Spleen (tissue), 11 donors: ENCODE results near the gene RNF141. TPM values are rescaled to one million over a fixed set of nuclear protein-coding genes. Genes with fewer than 3 reads are reported as not detected.

Experiments used
- DNase-seq: peaks from one replicate; pipeline ENCODE4 v3.0.0-alpha.2; 2020
- H3K27ac ChIP-seq, 8 donors: fragments of 200-600 bp; sonication (generic) in 7 of 8; 1 replicate in 4 of 8; 2 replicates in 4 of 8; pipeline versions ENCODE4 v1.5.0 to v1.8.0; 2016 to 2021; ENCODE audit warnings: inconsistent platforms in 4 of 8, mild to moderate bottlenecking in 4 of 8, moderate library complexity in 1 of 8
- H3K27me3 ChIP-seq, 7 donors: fragments of 200-600 bp; sonication (generic) in 6 of 7; replicated peaks in 1 of 7; 1 replicate in 4 of 7; 2 replicates in 3 of 7; pipeline versions ENCODE4 v1.5.0 to v1.8.0; 2016 to 2021; ENCODE audit warnings: inconsistent platforms in 3 of 7, mild to moderate bottlenecking in 1 of 7
- H3K36me3 ChIP-seq, 6 donors: fragments of 200-600 bp; sonication (generic) in 5 of 6; 1 replicate in 4 of 6; 2 replicates in 2 of 6; pipeline versions ENCODE4 v1.5.0 to v1.8.0; 2016 to 2021; ENCODE audit warnings: inconsistent platforms in 2 of 6
- H3K4me1 ChIP-seq, 6 donors: fragments of 200-600 bp; sonication (generic) in 5 of 6; 1 replicate in 3 of 6; 2 replicates in 3 of 6; pipeline versions ENCODE4 v1.5.0 to v1.8.0; 2016 to 2021; ENCODE audit warnings: inconsistent platforms in 3 of 6
- H3K4me3 ChIP-seq, 8 donors: fragments of 200-600 bp; sonication (generic) in 7 of 8; 1 replicate in 4 of 8; 2 replicates in 4 of 8; pipeline versions ENCODE4 v1.5.0 to v1.8.0; 2016 to 2021; ENCODE audit warnings: inconsistent platforms in 4 of 8, mild to moderate bottlenecking in 4 of 8, moderate library complexity in 2 of 8
- H3K9me3 ChIP-seq, 8 donors: fragments of 200-600 bp; sonication (generic) in 7 of 8; 1 replicate in 4 of 8; 2 replicates in 4 of 8; pipeline versions ENCODE4 v1.5.0 to v1.8.0; 2016 to 2021; ENCODE audit warnings: inconsistent platforms in 4 of 8
- POLR2A ChIP-seq, 3 donors: fragments of 450-650 bp; IDR thresholded peaks; one replicate each; pipeline ENCODE4 v1.5.1; 2017; ENCODE audit warnings: antibody characterized with exemption in 3 of 3, mild to moderate bottlenecking in 1 of 3
- POLR2AphosphoS5 ChIP-seq, 3 donors: sonication (generic); formaldehyde crosslinking; IDR thresholded peaks; one replicate each; pipeline ENCODE4 v1.5.1; 2017; ENCODE audit warnings: antibody characterized with exemption in 3 of 3
- WGBS, 5 donors: extraction: QIAGEN DNeasy Blood & Tissue Kit in 3 of 5; methylation state at CpG; one replicate each; pipeline versions ENCODE4 v1.1.5 to v1.1.7; 2013 to 2018; 5-methylcytosine and 5-hydroxymethylcytosine counted together
- intact Hi-C: fragments of 100-400 bp; cut with DNase I; formaldehyde crosslinking; loops from one replicate; pipeline ENCODE4 v1.15.0; 2023; ENCODE audit warnings: low total_unique reads
- polyA plus RNA-seq, 3 donors: library from polyadenylated mRNA; stranded (reverse); fragments of 200-250 nt; gene quantifications; one replicate each; pipeline ENCODE4 v1.2.1, GENCODE V29; 2013
- total RNA-seq, 7 donors: library from RNA; depleted of rRNA in 3 of 7; stranded (reverse); fragments of >200 nt in 3 of 7; fragmentation: NEBNext Ultra II Directional in 4 of 7; extraction: Animal tissue kit (Norgen Biotek cat#: 25700) in 4 of 7; gene quantifications; one replicate each; pipeline versions ENCODE4 v1.1.0 to v1.2.1, GENCODE V29; 2016 to 2021
- TF ChIP-seq, protein P1 (sequence below), 11 experiments: fragments of 200-600 bp in 7 of 11; fragments of 450-650 bp in 4 of 11; sonication (generic) in 4 of 11; IDR thresholded peaks in 8 of 11; conservative IDR thresholded peaks in 3 of 11; 1 replicate in 7 of 11; 2 replicates in 4 of 11; pipeline versions ENCODE4 v1.4.0 to v1.8.0; 2016 to 2021; ENCODE audit warnings: antibody characterized with exemption in 11 of 11, inconsistent platforms in 4 of 11, mild to moderate bottlenecking in 1 of 11
- donor health status: healthy with polysubstance abuse.
- donor health status: DM: no; HTN: no; CAD: no; lungs with moderate emphysema.
- donor health status: DM: no; HTN: no; CAD: no.
- donor health status: Bipolar disorder and iron deficiency.
- donor health status: healthy.
- donor health status: DM: no; HTN: no; CAD: no.
- donor health status: DM: yes; HTN: yes; CAD: no.

Gene RNF141
- total and polyA plus RNA-seq, 10 donors: 13.3 to 86.2 (median 48.8) TPM

DNA sequence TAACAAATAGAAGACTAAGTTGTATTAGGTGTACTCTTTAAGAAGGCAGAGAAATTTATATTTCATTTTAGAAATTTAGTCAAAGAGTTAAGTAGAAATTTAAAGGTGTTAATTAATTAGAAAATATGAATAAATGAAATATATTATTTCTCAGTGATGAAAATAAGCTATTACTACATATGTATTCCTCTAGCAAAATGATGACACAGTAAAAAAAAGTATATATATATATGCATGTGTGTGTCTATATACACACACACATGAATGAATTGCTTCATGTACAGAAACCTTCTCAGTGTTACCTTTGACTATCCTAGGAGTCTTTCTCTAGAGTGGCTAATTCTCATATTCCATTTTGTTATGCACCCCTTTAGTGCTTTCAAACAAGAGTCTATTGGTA lies 7.7 kb downstream of the RNF141 start:
- Histone ChIP-seq H3K9me3 (no peaks in the 10 kb centered on the region), H3K27ac (no peak overlapping the region), H3K27me3 (no peaks in the 10 kb centered on the region), H3K4me1 (peaks cover 0 to 49% (median 24%) of the 10 kb centered on the region in 6 donors), H3K36me3 (peaks cover 3 to 57% (median 38%) of the 10 kb centered on the region in 6 donors), H3K4me3 (no peak overlapping the region)
- no peak for DNase-seq
- intact Hi-C loops: no loop called here
- no peak for TF ChIP-seq POLR2A (IDR thresholded peaks at IDR 0.05)
- no peak for TF ChIP-seq POLR2AphosphoS5 (IDR thresholded peaks at IDR 0.05)
- TF ChIP-seq, protein P1, sequence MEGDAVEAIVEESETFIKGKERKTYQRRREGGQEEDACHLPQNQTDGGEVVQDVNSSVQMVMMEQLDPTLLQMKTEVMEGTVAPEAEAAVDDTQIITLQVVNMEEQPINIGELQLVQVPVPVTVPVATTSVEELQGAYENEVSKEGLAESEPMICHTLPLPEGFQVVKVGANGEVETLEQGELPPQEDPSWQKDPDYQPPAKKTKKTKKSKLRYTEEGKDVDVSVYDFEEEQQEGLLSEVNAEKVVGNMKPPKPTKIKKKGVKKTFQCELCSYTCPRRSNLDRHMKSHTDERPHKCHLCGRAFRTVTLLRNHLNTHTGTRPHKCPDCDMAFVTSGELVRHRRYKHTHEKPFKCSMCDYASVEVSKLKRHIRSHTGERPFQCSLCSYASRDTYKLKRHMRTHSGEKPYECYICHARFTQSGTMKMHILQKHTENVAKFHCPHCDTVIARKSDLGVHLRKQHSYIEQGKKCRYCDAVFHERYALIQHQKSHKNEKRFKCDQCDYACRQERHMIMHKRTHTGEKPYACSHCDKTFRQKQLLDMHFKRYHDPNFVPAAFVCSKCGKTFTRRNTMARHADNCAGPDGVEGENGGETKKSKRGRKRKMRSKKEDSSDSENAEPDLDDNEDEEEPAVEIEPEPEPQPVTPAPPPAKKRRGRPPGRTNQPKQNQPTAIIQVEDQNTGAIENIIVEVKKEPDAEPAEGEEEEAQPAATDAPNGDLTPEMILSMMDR (IDR thresholded peaks at IDR 0.05 in 8 of 11, conservative IDR thresholded peaks at IDR 0.05 in 3 of 11): no peak

DNA sequence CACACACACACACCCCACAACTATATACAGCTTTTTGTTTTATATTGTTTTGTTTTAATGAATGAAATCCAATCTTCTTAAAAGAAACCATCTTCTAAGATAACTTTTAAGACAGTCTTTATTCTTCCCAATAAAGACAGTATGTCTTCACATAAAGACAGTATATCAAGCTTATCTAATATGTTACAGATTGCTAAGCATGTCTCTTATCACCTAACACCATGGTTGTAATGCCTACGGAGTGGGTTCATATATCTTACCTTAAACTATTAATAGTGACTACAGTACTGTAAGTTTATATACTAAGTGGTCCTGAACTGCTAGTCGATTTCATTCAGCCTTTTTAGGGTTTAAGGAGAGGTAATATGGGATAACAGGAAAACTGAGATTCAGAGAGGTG lies 8.5 kb downstream of the RNF141 start:
- TF ChIP-seq, protein P1 (IDR thresholded peaks at IDR 0.05 in 8 of 11, conservative IDR thresholded peaks at IDR 0.05 in 3 of 11): no peak
- no peak for TF ChIP-seq POLR2A (IDR thresholded peaks at IDR 0.05)
- no peak for TF ChIP-seq POLR2AphosphoS5 (IDR thresholded peaks at IDR 0.05)
- Histone ChIP-seq H3K4me3 (no peak overlapping the region), H3K4me1 (peaks cover 0 to 41% (median 24%) of the 10 kb centered on the region in 6 donors), H3K36me3 (peaks cover 3 to 65% (median 43%) of the 10 kb centered on the region in 6 donors), H3K27me3 (no peaks in the 10 kb centered on the region), H3K9me3 (no peaks in the 10 kb centered on the region), H3K27ac (no peak overlapping the region)
- 90 to 95% (median 93%) methylated on average over 2 of the region's 2 CpGs for WGBS, 5 donors
- intact Hi-C loops: no loop called here
- no peak for DNase-seq

DNA sequence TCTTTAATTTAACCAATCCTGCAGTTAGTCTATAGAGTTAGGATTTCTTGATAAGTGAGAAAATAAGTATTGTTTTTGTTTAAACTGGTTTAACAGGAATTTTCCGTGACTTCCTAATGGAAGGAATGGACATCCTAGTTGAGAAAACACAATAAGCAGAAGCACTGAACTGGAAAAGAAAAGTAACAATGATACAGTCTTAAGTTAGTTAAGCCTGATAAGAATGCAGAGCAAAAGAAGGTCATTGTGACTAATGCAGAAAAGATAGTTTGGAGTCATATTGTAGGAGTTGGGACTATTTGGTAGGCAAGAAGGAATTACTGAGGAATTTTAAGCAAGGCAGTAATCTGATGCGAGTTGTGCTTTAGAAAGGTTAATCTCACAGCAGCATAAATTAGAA lies 11.7 kb downstream of the RNF141 start:
- Histone ChIP-seq H3K27me3 (no peaks in the 10 kb centered on the region), H3K9me3 (no peaks in the 10 kb centered on the region), H3K27ac (no peak overlapping the region), H3K4me1 (peaks cover 0 to 9% (median 4%) of the 10 kb centered on the region in 6 donors), H3K4me3 (no peak overlapping the region), H3K36me3 (peaks cover 7 to 98% (median 70%) of the 10 kb centered on the region in 6 donors)
- DNase-seq: no peak
- intact Hi-C loops: no loop called here
- WGBS, 5 donors: 95 to 100% (median 97%) methylated on average over 2 of the region's 2 CpGs
- no peak for TF ChIP-seq POLR2AphosphoS5 (IDR thresholded peaks at IDR 0.05)
- TF ChIP-seq, protein P1 (IDR thresholded peaks at IDR 0.05 in 8 of 11, conservative IDR thresholded peaks at IDR 0.05 in 3 of 11): no peak
- TF ChIP-seq POLR2A (IDR thresholded peaks at IDR 0.05): no peak

DNA sequence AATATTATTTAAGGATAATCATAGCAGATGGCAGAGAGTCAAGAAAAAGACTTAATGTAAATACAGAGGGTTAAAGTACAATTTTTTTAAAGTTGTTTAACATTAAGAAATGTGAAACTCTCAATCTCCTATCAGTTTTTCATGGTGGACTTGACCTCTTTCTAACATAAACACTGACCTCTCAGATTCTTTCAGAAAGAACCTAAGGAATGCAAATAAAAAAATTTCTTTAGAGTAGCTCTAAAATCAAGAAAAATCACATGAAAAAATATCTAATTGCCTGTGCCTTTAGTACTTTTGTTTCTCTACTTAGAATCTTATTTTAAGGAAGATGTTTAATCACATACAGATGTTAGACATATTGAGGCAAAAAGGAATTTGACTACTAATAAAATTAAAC lies 12.9 kb downstream of the RNF141 start:
- Histone ChIP-seq H3K9me3 (no peaks in the 10 kb centered on the region), H3K27ac (no peak overlapping the region), H3K4me3 (no peak overlapping the region), H3K4me1 (no peaks in the 10 kb centered on the region), H3K27me3 (no peaks in the 10 kb centered on the region), H3K36me3 (peaks cover 8 to 100% (median 77%) of the 10 kb centered on the region in 6 donors)
- TF ChIP-seq, protein P1 (IDR thresholded peaks at IDR 0.05 in 8 of 11, conservative IDR thresholded peaks at IDR 0.05 in 3 of 11): no peak
- no peak for TF ChIP-seq POLR2AphosphoS5 (IDR thresholded peaks at IDR 0.05)
- no peak for TF ChIP-seq POLR2A (IDR thresholded peaks at IDR 0.05)
- intact Hi-C loops: no loop called here
- DNase-seq: no peak
